Stimulated activated naive CD4-positive, alpha-beta T cell (primary cell): ENCODE results near the gene KIAA1958.
"Not testable (repeated sequence)": the region's sequence is repeated elsewhere in the genome, so short reads cannot be mapped to it uniquely, and the experiment has no call there.

Experiments used
- DNase-seq, 6 experiments: peaks; one replicate each; lab custom pipeline; 2025; lab: John Stamatoyannopoulos, UW

The KIAA1958 gene

DNA sequence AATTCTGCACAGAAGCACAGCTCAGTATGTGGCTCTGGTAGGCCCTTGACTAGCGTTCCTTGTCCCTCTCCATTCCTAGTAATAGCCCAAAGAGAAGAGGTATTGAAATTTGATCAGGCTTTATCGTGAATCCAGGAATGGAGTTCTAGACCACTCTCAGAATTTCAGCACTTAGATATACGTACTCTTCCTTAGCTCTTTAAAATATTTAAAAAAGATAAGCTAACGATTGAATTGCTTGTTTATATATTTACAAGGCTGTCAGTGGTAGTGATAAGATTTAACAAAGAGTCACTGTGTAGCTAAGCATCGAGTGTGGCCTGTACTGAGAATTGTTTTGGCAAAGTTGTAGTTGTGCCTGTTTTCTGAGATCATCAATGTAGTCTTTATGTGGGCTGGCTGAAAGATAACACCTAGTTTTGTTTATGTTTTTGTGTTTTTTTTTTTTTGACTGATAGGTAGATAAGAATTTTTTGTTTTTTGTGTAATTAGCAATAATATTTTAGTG is 2.5 kb downstream of the KIAA1958 start:
- no peak for DNase-seq

DNA sequence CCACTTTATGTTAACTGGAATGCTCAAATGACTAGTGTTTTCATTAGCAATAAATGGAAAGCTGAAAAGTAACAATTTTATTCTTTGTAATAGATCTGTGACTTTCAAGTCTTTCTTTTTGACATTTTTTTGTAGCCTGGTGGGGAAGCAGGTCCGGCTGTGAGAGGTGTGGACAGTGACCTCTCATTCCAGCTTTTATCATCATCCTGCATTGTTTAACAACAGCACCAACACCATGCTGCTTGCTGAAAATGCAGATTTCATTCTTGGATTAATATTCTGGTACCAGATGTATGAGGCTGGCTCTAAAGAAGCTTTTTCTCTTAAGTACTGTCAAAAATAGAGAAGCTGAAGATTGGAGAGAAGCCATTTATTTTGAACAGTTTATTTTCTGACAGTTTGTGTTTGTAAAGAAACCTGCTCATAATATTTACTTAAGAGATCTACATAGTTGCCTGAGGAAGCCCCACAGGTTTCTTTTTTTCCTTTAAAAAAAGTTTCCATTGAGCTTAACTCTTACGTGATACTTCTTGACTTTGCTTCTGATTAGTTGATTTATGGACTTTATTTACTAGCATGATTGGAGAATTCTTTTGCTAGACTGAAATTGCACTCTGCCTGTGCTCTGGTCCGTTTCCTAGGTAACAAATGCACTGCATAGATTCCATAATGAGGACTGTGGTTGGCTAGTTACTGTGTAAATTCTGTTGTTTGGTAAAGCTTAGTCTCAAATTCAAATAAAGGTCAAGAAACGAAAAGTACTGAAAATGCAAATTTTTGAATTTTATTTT is 3.4 kb downstream of the KIAA1958 start:
- DNase-seq, result no peak

DNA sequence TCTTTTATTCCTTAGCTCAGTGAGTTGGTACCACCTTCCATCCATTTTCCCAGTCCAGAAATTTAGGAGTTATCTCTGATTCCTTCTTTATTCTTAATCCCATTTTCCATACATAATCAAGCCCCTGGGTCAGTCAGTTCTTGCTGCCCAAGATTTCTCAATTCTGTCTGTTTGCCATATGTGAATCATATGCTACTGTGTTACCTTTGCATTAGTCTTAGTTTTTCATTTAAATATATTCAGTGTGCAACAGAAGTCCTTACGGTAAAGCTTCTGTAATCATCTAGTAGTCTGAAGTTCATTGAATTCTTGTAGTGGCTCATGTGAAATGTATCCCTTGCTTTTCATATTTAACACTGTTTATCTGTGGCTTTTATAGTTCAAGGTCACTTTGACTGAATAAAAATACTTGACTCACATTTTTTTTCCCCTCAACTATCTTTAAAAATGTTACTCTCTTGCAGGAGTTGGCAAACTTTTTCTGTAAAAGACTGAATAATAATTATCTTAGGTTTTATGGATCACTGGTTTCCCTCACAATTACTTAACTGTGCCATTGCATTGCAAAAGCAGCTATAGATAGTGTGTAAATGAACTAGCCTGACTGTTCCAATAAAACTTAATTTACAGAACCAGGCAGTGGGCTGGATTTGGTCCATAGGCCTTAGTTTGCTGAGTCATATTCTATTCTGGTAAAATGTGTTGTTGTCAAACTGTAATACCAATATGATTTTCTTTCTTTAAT is 6.9 kb downstream of the KIAA1958 start:
- no peak for DNase-seq

DNA sequence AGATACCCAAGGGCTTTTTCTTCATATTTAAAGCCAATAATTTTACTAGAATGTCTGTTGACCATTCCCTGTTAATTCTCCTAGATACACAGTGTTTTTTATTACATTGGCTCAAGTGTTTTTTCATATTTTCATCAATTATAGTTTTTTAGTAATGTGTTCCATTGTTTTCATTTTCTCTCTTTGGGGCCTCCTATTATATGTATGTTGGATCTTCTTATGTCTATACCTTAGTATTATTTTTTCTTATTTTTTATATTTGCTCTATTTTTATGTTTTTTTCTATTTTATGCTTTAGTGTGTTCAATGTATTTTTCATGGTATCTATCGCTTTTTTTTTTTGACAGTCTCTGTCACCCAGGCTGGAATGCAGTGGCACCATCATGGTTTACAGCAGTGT is 7.5 kb downstream of the KIAA1958 start:
- no peak for DNase-seq

DNA sequence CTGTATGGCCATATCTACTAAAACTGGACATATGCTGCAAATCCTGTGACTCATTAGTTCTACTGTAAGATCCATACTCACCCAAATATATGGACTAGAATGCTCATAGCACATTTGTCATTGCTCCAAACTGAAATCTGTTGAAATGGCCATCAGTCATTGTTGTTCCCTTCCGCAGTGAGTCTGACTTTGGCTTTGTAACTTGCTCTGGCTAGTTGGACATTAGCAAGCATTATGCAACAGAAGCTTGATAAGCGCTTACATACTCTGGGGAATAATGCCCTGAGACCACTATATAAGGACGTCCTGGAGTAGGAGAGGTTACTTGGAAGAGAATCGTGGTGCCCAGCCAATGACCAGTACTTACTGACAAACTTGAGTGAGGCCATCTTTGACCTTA is 9.0 kb downstream of the KIAA1958 start:
- DNase-seq, result no peak

DNA sequence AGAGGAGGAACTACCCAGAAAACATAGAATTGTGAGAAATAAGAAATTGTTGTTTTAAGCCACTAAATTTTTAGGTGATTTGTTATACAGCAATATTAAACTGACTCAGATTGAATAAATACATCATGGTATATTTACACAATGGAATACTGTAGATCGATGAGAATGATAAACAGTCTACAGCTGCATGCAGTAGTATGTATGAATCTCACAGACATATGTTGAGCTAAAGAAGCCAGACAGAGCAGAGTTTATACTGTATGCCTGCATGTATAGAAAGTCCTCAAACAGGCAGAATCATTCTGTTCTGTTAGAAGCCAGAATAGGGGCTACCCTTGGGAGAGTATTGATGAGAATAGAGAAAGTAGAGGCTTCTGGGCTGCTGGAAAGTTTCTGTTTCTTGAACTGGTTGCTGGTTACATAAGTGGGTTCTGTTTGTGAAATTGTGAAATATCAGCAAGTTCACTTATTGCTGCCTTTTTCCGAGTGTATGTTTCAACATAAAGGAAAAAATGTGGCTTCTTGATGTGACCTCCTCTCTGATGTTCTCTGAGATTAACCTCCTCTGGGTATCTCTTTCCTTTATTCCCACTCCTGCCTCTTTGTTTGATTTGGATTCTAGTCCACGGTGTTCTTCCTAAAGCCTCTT is 9.6 kb downstream of the KIAA1958 start:
- DNase-seq, result no peak

DNA sequence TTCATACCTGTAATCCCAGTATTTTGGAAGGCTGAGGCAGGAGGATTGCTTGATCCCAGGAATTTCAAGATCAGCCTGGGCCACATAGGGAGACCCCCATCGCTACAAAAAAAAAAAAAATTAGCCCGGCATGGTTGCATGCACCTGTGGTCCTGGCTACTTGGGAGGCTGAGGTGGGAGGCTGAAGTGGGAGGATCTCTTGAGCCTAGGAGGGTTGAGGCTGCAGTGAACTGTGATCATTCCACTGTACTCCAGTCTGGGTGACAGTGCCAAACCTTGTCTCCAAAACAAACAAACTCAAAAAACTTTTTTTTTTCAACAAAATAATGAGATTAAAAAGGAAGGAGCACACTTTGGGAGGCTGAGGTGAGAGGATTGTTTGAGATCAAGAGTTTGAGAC is 14.2 kb downstream of the KIAA1958 start:
- no peak for DNase-seq

DNA sequence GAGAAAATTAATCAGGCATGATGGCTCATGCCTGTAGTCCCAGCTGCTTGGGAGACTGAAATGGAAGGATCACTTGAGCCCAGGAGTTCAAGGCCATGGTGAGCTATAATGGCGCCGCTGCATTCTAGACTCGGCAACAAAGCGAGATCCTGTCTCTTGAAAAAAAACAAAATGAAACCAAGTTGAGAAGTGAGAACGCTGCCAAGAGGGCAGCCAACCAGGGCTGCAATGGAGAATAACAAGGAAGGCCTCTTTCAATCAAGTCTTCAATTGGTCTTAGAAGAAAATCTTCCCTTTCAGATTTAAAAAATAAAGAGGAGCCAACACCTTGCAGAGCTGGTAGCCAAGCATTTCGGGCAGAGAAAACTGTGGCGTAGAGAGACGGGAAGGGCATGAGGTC is 14.7 kb downstream of the KIAA1958 start:
- DNase-seq, result no peak

DNA sequence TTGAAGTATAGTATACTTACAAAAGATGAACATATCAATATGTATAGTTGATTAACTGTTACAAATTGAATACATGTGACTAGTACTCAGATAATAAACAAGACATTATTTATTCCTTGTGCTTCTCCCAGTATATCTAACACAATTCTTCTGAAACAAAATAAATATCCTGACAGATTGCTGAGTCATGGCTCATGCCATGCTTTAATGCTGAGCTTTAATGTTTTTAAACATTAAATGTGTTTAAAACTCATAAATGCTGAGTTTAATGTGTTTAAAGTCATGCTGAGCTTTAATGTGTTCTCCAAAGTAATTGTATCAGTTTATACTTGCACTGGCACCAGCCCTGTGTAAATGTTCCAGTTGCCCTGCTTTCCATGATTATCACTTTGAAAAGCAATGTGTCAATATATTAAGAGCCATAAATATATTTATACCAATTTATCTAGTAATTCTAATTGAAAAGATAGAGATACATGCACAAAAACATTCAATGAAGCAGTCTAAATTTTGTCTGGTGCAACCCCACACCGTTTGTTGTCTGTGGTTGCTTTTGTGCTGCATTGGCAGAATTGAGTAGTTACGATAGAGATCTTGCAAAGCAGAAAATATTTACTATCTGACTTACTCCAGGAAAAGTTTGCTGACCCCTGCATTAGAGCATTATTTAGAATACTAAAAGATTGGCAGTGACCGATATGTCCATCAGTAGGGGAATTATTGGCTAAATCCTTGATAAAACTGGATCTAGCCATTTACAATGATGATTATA is 15.7 kb downstream of the KIAA1958 start:
- DNase-seq, result no peak

DNA sequence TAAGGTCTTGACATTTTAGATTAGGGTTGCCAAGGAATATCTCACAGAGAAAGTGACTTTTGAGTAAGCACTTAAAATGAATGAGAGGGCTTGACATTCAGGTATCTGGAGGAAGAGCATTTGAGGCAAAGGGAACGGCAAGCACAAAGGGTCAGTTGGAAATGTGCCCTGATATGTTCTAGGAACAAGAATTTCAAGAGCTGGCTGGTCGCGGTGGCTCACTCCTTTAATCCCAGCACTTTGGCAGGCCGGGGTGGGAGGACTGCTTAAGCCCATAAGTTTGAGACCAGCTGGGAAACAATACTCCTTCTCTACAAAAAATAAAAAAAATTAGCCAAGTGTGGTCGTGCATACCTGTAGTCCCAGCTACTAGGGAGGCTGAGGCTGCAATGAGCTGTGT is 16.5 kb downstream of the KIAA1958 start:
- DNase-seq, result no peak

DNA sequence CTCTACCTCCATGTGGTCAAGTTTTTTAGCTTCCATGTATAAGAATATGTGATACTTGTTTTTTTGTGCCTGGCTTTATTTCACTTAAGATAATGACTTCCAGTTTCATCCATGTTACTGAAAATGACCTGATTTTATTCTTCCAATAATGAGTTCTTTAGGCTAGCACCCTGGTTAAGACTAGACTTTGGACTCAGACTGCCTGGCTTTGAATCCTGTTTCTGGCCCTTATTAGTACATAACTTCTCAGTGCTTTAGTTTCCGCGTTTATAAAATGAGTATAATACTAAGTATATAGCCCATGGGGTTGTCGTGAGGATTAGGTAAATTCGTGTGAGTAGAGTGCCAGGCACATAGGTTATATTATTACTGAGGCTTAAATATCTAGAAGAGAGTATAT is 18.5 kb downstream of the KIAA1958 start:
- no peak for DNase-seq

DNA sequence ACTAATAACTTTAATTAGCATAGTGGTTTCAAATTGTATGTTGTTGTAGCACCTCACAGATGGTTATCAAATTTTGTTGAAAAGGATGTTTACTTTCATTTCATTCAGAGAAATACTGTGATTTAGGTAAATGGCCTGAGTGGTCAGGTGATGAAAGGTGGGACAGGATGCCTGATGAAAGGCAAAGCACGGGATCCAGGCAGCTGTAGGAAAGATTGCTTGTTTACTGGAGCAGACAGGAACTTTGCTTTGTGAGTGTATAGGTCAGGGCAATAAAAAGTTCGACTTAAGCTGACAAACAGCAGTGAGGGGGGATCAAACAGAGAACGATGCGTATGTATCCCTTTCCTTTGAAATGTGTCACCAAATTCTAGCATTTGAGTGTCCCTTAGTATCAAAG is 19.0 kb downstream of the KIAA1958 start:
- DNase-seq, result no peak

DNA sequence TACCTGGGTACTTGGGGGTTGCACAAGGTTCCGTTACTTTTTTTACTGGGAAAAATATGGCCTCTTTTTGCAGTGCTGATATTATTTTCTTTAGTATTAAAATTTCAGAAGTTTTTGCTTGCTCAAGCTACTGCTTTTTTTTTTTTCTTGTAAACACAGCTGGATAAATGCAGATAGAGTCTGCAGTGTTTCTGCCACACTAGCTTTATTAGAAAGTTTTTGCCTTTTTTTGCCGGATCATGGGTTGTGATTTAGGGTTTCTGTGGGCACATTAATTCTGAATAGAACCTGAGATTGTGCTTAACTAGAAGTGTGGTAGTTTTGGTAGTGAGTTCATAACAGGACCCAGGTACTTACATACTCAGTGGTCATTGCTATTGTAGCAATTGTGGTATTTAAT is 19.9 kb downstream of the KIAA1958 start:
- no peak for DNase-seq

DNA sequence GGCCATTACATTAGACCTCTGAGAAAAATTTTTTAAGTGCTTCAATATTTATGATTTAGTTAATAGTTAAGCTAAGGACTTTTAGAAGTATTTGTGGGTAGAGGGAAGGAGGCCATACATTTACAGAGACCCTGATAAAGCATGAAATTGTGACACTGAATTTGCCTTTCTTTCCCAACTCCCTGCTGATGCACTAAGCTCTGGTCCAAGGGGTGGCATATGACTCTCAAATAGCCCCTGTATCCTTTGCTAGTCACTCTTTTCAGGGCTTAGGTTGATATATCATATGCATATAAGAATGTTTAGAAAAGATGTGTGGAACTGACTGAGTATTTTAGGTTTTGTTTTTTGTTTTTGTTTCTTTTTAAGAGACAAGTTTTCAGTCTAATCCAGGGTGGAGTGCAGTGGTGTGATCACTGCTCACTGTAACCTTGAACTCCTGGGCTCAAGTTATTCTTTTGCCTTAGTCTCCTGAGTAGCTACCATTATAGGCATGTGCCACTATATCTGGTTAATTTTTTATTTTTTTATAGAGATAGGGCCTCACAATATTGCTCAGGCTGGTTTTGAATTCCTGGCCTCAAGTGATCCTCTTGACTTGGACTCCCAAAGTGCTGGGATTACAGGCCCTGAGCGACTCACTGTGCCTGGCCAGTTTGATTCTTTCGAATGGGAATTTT is 20.5 kb downstream of the KIAA1958 start:
- no peak for DNase-seq

DNA sequence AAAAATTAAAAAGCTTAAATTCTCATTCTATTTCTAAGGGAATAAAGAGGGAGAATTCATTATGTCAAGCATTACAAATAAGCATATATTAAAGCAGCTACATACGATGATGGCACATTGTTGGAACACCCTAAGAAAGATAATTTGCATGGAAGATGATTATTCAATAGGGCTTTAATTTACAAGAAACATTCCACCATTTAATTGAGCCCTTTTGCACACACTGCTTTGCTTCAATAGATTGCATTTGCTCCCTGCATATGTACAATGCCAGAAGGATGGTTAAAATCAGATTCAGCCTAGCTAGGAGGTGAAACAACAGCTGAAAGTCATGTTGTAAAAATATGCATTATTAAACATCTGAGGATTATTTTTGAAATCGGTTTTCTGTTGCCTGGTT is 21.8 kb downstream of the KIAA1958 start:
- DNase-seq, result no peak

DNA sequence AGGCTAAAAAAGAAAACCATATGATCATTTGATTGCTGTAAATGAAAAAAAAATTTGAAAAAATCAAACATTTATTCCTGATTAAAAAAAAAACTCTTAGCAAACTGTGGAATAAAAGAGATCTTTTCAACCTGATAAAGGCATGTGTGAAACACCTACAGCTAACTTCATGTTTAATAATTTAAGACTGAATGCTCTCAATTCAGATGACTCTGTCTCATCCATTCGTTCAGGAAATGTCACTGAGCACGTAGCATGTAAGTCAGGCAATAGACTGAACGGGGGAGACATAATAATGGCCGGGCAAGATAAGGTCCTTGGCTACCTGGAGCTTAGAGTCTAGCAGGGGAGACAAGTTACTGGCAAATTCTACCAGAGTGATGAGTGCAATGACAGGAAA is 25.8 kb downstream of the KIAA1958 start:
- not testable (repeated sequence) for DNase-seq

DNA sequence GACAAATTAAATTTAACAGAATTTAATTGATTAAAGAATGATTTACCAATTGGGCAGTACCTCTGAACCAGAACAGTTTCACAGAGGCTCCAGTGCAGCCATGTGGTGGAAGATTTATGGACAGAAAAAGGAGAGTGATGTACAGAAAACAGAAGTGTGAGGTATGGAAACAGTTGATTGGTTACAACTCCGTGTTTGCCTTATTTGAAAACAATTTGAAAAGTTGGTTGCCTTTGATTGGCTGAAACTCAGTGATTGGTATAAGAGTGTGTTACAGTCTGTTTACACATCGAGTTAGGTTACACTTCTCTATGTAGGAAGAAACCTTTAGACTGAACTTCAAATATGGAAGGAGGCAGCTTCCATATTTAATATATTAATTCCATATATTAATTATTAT is 30.1 kb downstream of the KIAA1958 start:
- DNase-seq, result no peak

DNA sequence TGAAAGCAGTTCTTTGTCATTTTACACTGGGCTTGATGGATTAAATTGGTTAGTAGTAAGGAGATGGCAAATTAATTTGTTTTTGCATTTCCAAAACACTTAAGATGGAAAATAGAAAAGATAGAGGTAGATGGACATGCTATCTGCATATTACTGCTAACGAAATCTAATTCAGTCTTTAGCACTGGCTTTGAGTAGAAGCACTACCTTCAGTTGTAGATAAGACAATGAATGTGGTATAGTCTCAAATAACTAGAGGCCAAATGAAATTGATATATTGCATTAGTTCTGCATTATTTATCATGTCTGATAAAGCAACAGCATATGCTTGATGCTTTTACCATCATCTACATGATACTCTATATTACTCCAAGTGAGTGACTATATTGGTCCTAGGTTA is 33.4 kb downstream of the KIAA1958 start:
- no peak for DNase-seq

DNA sequence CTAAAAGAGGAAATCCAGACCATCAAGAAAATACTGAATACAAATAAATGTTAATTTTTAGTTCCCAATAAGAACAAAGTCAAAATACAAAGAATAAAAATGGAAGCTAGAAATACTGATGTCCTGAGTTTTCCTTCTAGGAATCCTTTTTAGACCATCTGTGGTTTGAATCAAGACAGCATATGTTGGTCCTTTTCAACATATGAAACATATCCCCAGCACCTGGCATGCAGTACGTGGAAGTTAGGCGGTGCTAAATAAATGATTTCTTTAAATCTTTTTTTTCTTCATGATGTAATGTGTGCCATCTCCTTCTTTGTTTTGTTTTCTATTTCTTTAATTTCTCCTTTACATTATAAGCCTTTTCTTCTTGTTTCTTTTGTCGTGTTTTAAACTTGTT is 34.0 kb downstream of the KIAA1958 start:
- no peak for DNase-seq

DNA sequence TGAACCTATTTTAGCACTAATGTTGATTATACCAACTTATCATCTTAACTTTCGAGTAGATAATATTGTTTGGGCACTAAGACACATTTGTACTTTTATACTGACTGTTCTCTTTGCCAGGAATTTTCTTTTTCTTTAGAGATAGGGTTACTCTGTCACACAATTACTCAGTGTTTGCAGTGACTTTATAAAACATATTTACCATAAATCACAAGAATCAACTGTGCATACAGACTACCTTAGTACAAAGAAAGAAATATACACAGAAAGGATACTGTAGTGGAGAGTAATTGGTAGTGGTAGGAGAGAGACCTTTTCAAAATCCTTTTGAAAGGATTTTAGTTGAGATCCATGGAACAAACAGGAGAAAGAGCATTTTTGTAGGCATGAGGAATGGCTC is 40.3 kb downstream of the KIAA1958 start:
- no peak for DNase-seq

DNA sequence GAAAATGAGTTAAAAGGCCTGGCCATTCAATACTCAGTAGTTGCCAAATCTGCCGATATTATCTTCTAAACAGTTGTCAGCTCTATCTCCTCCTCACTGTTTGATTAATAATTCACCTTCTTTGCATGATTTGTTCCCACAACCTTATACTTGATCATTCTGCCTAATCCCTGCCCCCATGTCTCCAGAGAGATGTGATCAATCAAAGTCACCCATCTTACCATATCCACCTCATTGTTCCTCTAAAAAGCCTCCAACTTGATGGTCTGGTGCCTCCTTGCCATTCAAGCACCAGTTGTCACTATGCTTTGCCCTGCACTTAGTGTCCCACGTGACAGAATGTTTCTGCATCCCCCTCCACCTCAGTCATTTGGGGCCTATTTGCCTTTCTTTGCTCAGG is 41.3 kb downstream of the KIAA1958 start:
- no peak for DNase-seq

DNA sequence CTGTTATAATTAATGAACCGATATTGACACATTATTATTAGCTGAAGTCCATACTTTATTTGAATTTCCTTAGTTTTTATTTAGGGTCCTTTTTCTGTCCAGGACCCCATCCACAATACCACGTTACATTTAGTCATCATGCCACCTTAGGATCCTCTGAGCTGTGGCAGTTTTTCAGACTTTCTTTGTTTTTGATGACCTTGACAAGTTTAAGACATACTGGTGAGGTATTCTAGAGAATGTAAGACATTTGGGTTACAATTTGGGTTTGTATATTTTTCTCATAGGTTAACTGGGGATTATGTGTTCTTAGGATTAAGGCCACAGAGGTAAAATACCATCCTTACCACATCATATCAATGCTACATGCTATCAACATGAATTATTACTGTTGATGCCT is 42.7 kb downstream of the KIAA1958 start:
- DNase-seq, result no peak
